Stomach smooth muscle (tissue), 2 donors: ENCODE results near the gene PROK1.

ENCODE experiments used
- H3K27ac ChIP-seq: one replicate; pipeline ENCODE4 v1.7.0; 2013; ENCODE audit warnings: mild to moderate bottlenecking, low read length, inconsistent platforms
- H3K27me3 ChIP-seq, 2 donors: one replicate each; pipeline ENCODE4 v1.7.0; 2013; ENCODE audit warnings: low read length in 2 of 2; ENCODE audit not compliant: insufficient read depth in 2 of 2, control insufficient read depth in 1 of 2
- H3K36me3 ChIP-seq, 2 donors: one replicate each; pipeline ENCODE4 v1.7.0; 2013; ENCODE audit warnings: low read length in 2 of 2; ENCODE audit not compliant: control insufficient read depth in 2 of 2, insufficient read depth in 2 of 2
- H3K4me1 ChIP-seq: one replicate; pipeline ENCODE4 v1.7.0; 2013; ENCODE audit warnings: low read length; ENCODE audit not compliant: control insufficient read depth, insufficient read depth
- H3K4me3 ChIP-seq, 2 donors: one replicate each; pipeline ENCODE4 v1.7.0; 2013; ENCODE audit warnings: low read length in 2 of 2
- H3K9ac ChIP-seq, 2 donors: one replicate each; pipeline ENCODE4 v1.7.0; 2013; ENCODE audit warnings: low read length in 2 of 2, mild to moderate bottlenecking in 1 of 2
- H3K9me3 ChIP-seq, 2 donors: one replicate each; pipeline ENCODE4 v1.7.0; 2013; ENCODE audit warnings: low read length in 2 of 2; ENCODE audit not compliant: control insufficient read depth in 2 of 2
- donor health status: healthy.
- donor health status: Pancreatic carcinoma.

Gene PROK1

GRCh38 chr1:110418729-110419128 is 32.2 kb upstream of the PROK1 start:
- no peaks in the 10 kb centered on the region for H3K27me3 ChIP-seq
- no peak overlapping the region for H3K4me3 ChIP-seq
- no peaks in the 10 kb centered on the region for H3K9me3 ChIP-seq

DNA sequence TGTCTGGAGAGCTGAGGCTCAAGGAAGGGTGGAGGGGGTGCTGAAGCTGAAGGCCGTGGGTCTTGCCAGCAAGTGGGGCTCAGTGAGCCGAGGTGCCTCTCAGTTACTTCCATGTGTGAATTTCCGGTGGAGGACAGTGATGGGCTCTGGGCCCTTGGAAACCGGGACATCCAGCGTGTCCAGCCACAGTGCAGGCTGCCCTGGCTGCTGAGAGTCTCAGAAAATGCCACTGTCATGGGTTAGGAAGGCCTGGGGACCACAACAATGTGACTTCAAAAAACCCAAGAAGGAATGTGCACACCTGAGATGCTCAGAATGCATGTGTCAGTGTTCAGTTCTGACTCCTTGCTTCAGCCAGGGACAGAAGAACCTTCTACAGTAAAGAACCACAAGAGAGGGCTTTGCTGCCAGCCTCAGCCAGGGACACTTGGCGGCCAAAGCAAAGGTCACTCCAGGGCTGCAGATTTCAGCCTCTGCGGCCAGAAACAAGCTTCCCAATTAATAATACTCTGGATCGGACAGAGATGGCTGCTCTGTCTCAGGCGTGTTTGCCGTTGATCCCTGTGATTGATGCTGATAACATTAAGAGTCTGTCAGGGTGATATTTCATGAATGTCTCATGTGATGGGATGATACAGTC is 30.8 kb upstream of the PROK1 start:
- Histone ChIP-seq H3K9ac (no peak overlapping the region), H3K36me3 (no peaks in the 10 kb centered on the region), H3K4me3 (no peak overlapping the region), H3K27me3 (no peaks in the 10 kb centered on the region), H3K4me1 (no peaks in the 10 kb centered on the region), H3K27ac (no peak overlapping the region), H3K9me3 (no peaks in the 10 kb centered on the region)

More at GRCh38 chr1:110418729-110419128, 32.2 kb upstream of the PROK1 start:
- H3K36me3 ChIP-seq, result no peaks in the 10 kb centered on the region
- no peak overlapping the region for H3K9ac ChIP-seq
- no peaks in the 10 kb centered on the region for H3K4me1 ChIP-seq
- H3K27ac ChIP-seq, result no peak overlapping the region

DNA sequence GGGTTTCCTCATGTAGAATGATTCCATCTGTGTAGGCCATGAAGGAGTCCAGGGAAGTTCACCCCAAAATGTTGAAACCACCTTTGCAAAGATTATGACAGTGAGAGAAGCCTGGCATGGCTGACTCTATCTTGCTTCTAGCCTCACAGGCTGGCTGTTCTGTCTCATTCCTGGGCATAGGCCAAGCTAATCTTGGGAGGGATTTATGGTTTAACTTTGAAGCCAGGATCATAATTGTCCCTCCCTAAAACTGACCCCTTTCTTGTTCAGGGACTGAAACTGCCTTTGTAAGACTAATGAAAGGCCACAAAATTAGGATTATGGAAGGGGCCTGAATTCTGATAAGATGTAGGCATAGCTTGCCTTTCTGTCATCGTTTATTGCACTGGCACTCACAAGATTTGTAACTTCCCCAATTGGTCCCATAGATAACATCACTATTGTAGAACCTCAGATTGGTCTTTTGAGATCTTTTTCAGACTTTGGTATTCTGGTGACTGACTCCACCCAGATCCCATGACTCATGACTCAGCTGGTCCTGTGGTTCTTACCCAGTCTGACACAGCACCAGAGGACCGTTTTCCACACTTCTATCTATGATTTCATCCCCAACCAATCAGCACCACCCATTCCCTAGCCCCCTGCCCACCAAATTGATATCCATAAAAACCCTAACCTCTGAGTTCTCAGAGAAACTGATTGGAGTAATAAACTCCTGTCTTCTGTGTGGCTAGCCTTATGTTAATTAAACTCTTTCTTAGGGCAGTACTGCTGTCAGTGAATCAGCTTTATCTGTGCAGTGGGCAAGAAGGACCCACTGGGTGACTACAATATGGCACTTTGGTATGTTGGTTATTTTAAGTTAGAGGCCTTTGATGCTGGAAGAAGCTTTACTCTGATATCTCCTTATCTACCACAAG is 29.8 kb upstream of the PROK1 start:
- no peak overlapping the region for H3K4me3 ChIP-seq
- H3K9ac ChIP-seq, result no peak overlapping the region
- H3K27me3 ChIP-seq, result no peaks in the 10 kb centered on the region
- no peaks in the 10 kb centered on the region for H3K4me1 ChIP-seq
- no peaks in the 10 kb centered on the region for H3K9me3 ChIP-seq
- H3K27ac ChIP-seq, result no peak overlapping the region
- no peaks in the 10 kb centered on the region for H3K36me3 ChIP-seq

GRCh38 chr1:110424699-110425611 is 26.0 kb upstream of the PROK1 start:
- Histone ChIP-seq H3K36me3 (no peaks in the 10 kb centered on the region), H3K27ac (no peak overlapping the region), H3K9ac (no peak overlapping the region), H3K27me3 (no peaks in the 10 kb centered on the region), H3K4me3 (no peak overlapping the region), H3K4me1 (no peaks in the 10 kb centered on the region), H3K9me3 (no peaks in the 10 kb centered on the region)

- no peaks in the 10 kb centered on the region for H3K9me3 ChIP-seq
- no peaks in the 10 kb centered on the region for H3K27me3 ChIP-seq
- no peak overlapping the region for H3K27ac ChIP-seq
- H3K36me3 ChIP-seq, result no peaks in the 10 kb centered on the region
- H3K4me1 ChIP-seq, result no peaks in the 10 kb centered on the region
- no peak overlapping the region for H3K9ac ChIP-seq
- H3K4me3 ChIP-seq, result no peak overlapping the region
Measured at GRCh38 chr1:110425612-110426152, 25.3 kb upstream of the PROK1 start.

- no peak overlapping the region for H3K4me3 ChIP-seq
- no peaks in the 10 kb centered on the region for H3K9me3 ChIP-seq
- H3K9ac ChIP-seq, result no peak overlapping the region
- H3K4me1 ChIP-seq, result no peaks in the 10 kb centered on the region
- peaks cover 4 to 8% of the 10 kb centered on the region in 2 donors for H3K27me3 ChIP-seq
- no peaks in the 10 kb centered on the region for H3K36me3 ChIP-seq
- no peak overlapping the region for H3K27ac ChIP-seq
Measured at GRCh38 chr1:110426854-110427253, 24.1 kb upstream of the PROK1 start.

DNA sequence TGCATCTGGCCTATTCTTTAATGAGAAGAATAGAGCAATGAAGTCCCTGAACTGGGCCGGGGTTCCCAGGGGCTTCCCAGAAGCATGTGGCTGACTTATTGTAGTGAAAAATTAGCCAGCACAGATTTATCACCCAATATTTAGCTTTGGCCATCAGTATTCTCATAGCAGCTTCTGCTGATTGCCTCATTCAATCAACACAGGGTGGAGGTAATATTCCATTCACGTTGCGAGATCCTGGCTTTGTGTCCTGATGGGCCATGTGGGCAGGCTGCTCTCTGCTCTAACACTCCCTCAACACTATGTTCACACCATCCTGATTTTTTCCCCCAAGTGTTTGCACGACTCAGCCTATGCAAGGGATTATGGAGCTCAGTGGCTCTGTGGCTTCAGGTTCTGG is 22.0 kb upstream of the PROK1 start:
- H3K4me3 ChIP-seq, result no peak overlapping the region
- H3K9ac ChIP-seq, result no peak overlapping the region
- no peak overlapping the region for H3K27ac ChIP-seq
- H3K36me3 ChIP-seq, result no peaks in the 10 kb centered on the region
- H3K4me1 ChIP-seq, result no peaks in the 10 kb centered on the region
- no peaks in the 10 kb centered on the region for H3K9me3 ChIP-seq
- peaks cover 4 to 8% of the 10 kb centered on the region in 2 donors for H3K27me3 ChIP-seq

- Histone ChIP-seq H3K4me1 (no peaks in the 10 kb centered on the region), H3K9me3 (no peaks in the 10 kb centered on the region), H3K27ac (no peak overlapping the region), H3K4me3 (no peak overlapping the region), H3K27me3 (peaks cover 4 to 8% of the 10 kb centered on the region in 2 donors), H3K36me3 (no peaks in the 10 kb centered on the region), H3K9ac (no peak overlapping the region)
Measured at GRCh38 chr1:110430366-110430765, 20.6 kb upstream of the PROK1 start.

- no peak overlapping the region for H3K27ac ChIP-seq
- H3K27me3 ChIP-seq, result peaks cover 4 to 8% of the 10 kb centered on the region in 2 donors
- H3K4me1 ChIP-seq, result no peaks in the 10 kb centered on the region
- no peaks in the 10 kb centered on the region for H3K36me3 ChIP-seq
- no peaks in the 10 kb centered on the region for H3K9me3 ChIP-seq
- H3K9ac ChIP-seq, result no peak overlapping the region
- no peak overlapping the region for H3K4me3 ChIP-seq
Measured at GRCh38 chr1:110430901-110431300, 20.0 kb upstream of the PROK1 start.

GRCh38 chr1:110433213-110433612 is 17.7 kb upstream of the PROK1 start:
- no peaks in the 10 kb centered on the region for H3K9me3 ChIP-seq
- H3K4me3 ChIP-seq, result no peak overlapping the region
- H3K36me3 ChIP-seq, result no peaks in the 10 kb centered on the region
- H3K9ac ChIP-seq, result no peak overlapping the region
- no peak overlapping the region for H3K27ac ChIP-seq
- H3K27me3 ChIP-seq, result peaks cover 4 to 8% of the 10 kb centered on the region in 2 donors
- H3K4me1 ChIP-seq, result no peaks in the 10 kb centered on the region
